A673 (cell line): ENCODE data around the gene DUSP3.

Experiments used
- CTCF ChIP-seq: fragments of 300-800, 200-600 bp; sonication (generic); conservative IDR thresholded peaks from 2 replicates; pipeline ENCODE4 v1.5.1; 2017; ENCODE audit warnings: low read depth, mild to moderate bottlenecking, antibody characterized with exemption, low read length, moderate library complexity, mixed read lengths
- EZH2 ChIP-seq: fragments of 200-600 bp; sonication (generic); IDR thresholded peaks from 2 replicates; pipeline ENCODE4 v1.6.1; 2017; ENCODE audit warnings: borderline replicate concordance, low read depth, mild to moderate bottlenecking, mixed read lengths, antibody characterized with exemption, low read length; ENCODE audit not compliant: poor library complexity, severe bottlenecking

GRCh38 chr17:43718544-43718943, 60.2 kb downstream of the DUSP3 start:
- TF ChIP-seq CTCF (no peak), EZH2 (no peak)
